ENCODE results near the gene SLC38A11.

Gene SLC38A11

GRCh38 chr2:164913640-164914350, 41.5 kb downstream of the SLC38A11 start:
- no peak for DNase-seq (ENCODE audit: low read depth)

- DNase-seq (ENCODE audit: low read depth), result no peak
These were observed 42.3 kb downstream of the SLC38A11 start for GRCh38 chr2:164913011-164913410.

- DNase-seq (ENCODE audit: low read depth), result no peak
These were observed 43.5 kb downstream of the SLC38A11 start for GRCh38 chr2:164911832-164912231.

- no peak for DNase-seq (ENCODE audit: low read depth)
These were observed 45.0 kb downstream of the SLC38A11 start for GRCh38 chr2:164910101-164910899.

- DNase-seq (ENCODE audit: low read depth), result no peak
These were observed 48.4 kb downstream of the SLC38A11 start for GRCh38 chr2:164906947-164907346.

GRCh38 chr2:164905307-164905706, 50.0 kb downstream of the SLC38A11 start:
- DNase-seq (ENCODE audit: low read depth), result no peak

GRCh38 chr2:164903951-164904350, 51.4 kb downstream of the SLC38A11 start:
- DNase-seq (ENCODE audit: low read depth), result no peak

- DNase-seq (ENCODE audit: low read depth), result no peak
These were observed 52.1 kb downstream of the SLC38A11 start for GRCh38 chr2:164903204-164903603.

GRCh38 chr2:164899121-164899520, 56.2 kb downstream of the SLC38A11 start:
- DNase-seq (ENCODE audit: low read depth), result no peak

- no peak for DNase-seq (ENCODE audit: low read depth)
These were observed 56.9 kb downstream of the SLC38A11 start for GRCh38 chr2:164898475-164898874.

- DNase-seq (ENCODE audit: low read depth), result no peak
These were observed 57.7 kb downstream of the SLC38A11 start for GRCh38 chr2:164897469-164898260.

- no peak for DNase-seq (ENCODE audit: low read depth)
These were observed 58.5 kb downstream of the SLC38A11 start for GRCh38 chr2:164896634-164897355.

- DNase-seq (ENCODE audit: low read depth), result no peak
These were observed 59.1 kb downstream of the SLC38A11 start for GRCh38 chr2:164896226-164896625.

- no peak for DNase-seq (ENCODE audit: low read depth)
These were observed 63.9 kb downstream of the SLC38A11 start for GRCh38 chr2:164891460-164891859.

GRCh38 chr2:164890544-164890943, 64.8 kb downstream of the SLC38A11 start:
- no peak for DNase-seq (ENCODE audit: low read depth)

- no peak for DNase-seq (ENCODE audit: low read depth)
These were observed 66.7 kb downstream of the SLC38A11 start for GRCh38 chr2:164888592-164888991.

GRCh38 chr2:164887434-164888144, 67.7 kb downstream of the SLC38A11 start:
- DNase-seq (ENCODE audit: low read depth), result no peak

- DNase-seq (ENCODE audit: low read depth), result no peak
These were observed 73.0 kb downstream of the SLC38A11 start for GRCh38 chr2:164882276-164882675.

- no peak for DNase-seq (ENCODE audit: low read depth)
These were observed 73.8 kb downstream of the SLC38A11 start for GRCh38 chr2:164881524-164881923.

GRCh38 chr2:164879901-164880535, 75.3 kb downstream of the SLC38A11 start:
- DNase-seq (ENCODE audit: low read depth), result no peak

- DNase-seq (ENCODE audit: low read depth), result no peak
These were observed 77.4 kb downstream of the SLC38A11 start for GRCh38 chr2:164877927-164878326.

Measured in stromal cell of bone marrow (primary cell).